ENCODE measurements around the gene TSSC4.

DNA sequence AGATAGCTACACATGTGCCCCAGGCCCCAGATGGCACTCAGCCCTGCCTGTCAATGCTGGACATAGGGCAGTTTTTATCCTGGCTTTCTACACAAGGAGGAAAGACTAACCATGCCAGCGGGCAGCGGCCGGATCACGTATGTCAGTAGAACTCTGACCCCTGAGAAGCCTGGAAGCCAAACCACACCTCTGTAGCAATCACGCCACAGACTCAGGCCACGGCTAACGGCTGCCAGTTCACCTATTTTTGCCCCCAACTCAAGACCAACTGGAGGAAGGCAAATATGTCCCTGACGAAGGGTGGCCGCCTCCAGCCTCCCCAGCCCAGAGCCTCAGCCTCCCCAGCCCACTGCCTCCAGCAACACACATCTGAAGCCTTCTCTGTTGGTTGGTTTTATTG is 30.7 kb upstream of the TSSC4 start:
- TF ChIP-seq SP1 (IDR thresholded peaks at IDR 0.05) (no peak), HDGF (IDR thresholded peaks at IDR 0.05; ENCODE audit: borderline replicate concordance) (no peak), L3MBTL2 (conservative IDR thresholded peaks at IDR 0.05) (no peak), FOXK2 (IDR thresholded peaks at IDR 0.05) (no peak), SUZ12 (IDR thresholded peaks at IDR 0.05) (no peak), FOXA1 (IDR thresholded peaks at IDR 0.05) (no peak), FOXM1 (IDR thresholded peaks at IDR 0.05; ENCODE audit: borderline replicate concordance) (no peak), BHLHE40 (IDR thresholded peaks at IDR 0.05; ENCODE audit: borderline replicate concordance) (no peak), CTBP1 (IDR thresholded peaks at IDR 0.05; ENCODE audit: borderline replicate concordance) (no peak), TARDBP (IDR thresholded peaks at IDR 0.05) (no peak), ELF4 (IDR thresholded peaks at IDR 0.05) (no peak), ARNT (IDR thresholded peaks at IDR 0.05) (no peak), ZNF384 (IDR thresholded peaks at IDR 0.05) (no peak), NFRKB (IDR thresholded peaks at IDR 0.05) (no peak)

Data from HEK293T (cell line).